Stimulated activated CD8-positive, alpha-beta memory T cell treated with anti-CD3 and anti-CD28 coated beads, Interleukin-15, amount 100 ng/mL, for 24 hours (primary cell): ENCODE measurements around the gene TPSAB1.
"Not testable (repeated sequence)": the region's sequence is repeated elsewhere in the genome, so short reads cannot be mapped to it uniquely, and the experiment has no call there.

Experiments
- DNase-seq: peaks from one replicate; pipeline ENCODE4 v3.0.0-alpha.2; 2020; ENCODE audit warnings: low read depth

TPSAB1 gene

GRCh38 chr16:1265090-1265630 lies 24.7 kb downstream of the TPSAB1 start:
- DNase-seq = no peak

GRCh38 chr16:1265826-1266225 lies 25.3 kb downstream of the TPSAB1 start:
- no peak for DNase-seq

- not testable (repeated sequence) for DNase-seq
Observed at GRCh38 chr16:1269418-1269817, 28.9 kb downstream of the TPSAB1 start.

GRCh38 chr16:1271380-1271723 lies 30.8 kb downstream of the TPSAB1 start:
- DNase-seq = no peak

GRCh38 chr16:1271724-1272413 lies 31.4 kb downstream of the TPSAB1 start:
- not testable (repeated sequence) for DNase-seq

GRCh38 chr16:1272453-1273198 lies 32.1 kb downstream of the TPSAB1 start:
- no peak for DNase-seq

GRCh38 chr16:1273816-1274215 lies 33.3 kb downstream of the TPSAB1 start:
- DNase-seq = no peak

- DNase-seq = no peak
Observed at GRCh38 chr16:1274767-1275166, 34.3 kb downstream of the TPSAB1 start.

GRCh38 chr16:1275791-1276579 lies 35.5 kb downstream of the TPSAB1 start:
- DNase-seq = no peak

GRCh38 chr16:1276580-1276878 lies 36.0 kb downstream of the TPSAB1 start:
- DNase-seq = no peak

GRCh38 chr16:1277151-1277598 lies 36.7 kb downstream of the TPSAB1 start:
- no peak for DNase-seq

GRCh38 chr16:1277617-1278282 lies 37.2 kb downstream of the TPSAB1 start:
- DNase-seq = no peak

- DNase-seq = no peak
Observed at GRCh38 chr16:1278477-1278876, 38.0 kb downstream of the TPSAB1 start.

GRCh38 chr16:1279081-1279944 lies 38.8 kb downstream of the TPSAB1 start:
- DNase-seq = no peak

GRCh38 chr16:1279945-1280589 lies 39.6 kb downstream of the TPSAB1 start:
- no peak for DNase-seq

GRCh38 chr16:1280783-1281182 lies 40.3 kb downstream of the TPSAB1 start:
- no peak for DNase-seq

GRCh38 chr16:1281517-1281916 lies 41.0 kb downstream of the TPSAB1 start:
- DNase-seq = no peak

GRCh38 chr16:1282324-1282973 lies 41.9 kb downstream of the TPSAB1 start:
- DNase-seq = no peak

GRCh38 chr16:1283296-1283695 lies 42.8 kb downstream of the TPSAB1 start:
- DNase-seq = no peak

GRCh38 chr16:1283996-1284616 lies 43.6 kb downstream of the TPSAB1 start:
- DNase-seq = no peak
